ENCODE data around the gene STX1B. TPM values are rescaled to one million over a fixed set of nuclear protein-coding genes. Genes with fewer than 3 reads are reported as not detected.

STX1B gene
- polyA plus RNA-seq, 4 donors: 0.73 to 2.1 (median 1.2) TPM

Other genes with a start within 250 kb of the STX1B start
- 10 to 100 TPM in 1 of 4 donors, 1 to 10 TPM in 3; 7.5 to 12.7 (median 7.7) TPM for gene CFAP119, start 248.6 kb downstream of the STX1B start, polyA plus RNA-seq (ENCODE audit: insufficient read length in 4 of 4)
- 100 to 1,000 TPM; 123 to 134 (median 130) TPM for gene RNF40, start 248.3 kb downstream of the STX1B start, polyA plus RNA-seq (ENCODE audit: insufficient read length in 4 of 4)
- gene ZNF629, start 223.4 kb downstream of the STX1B start, polyA plus RNA-seq (ENCODE audit: insufficient read length in 4 of 4): 10 to 100 TPM; 27.2 to 28.7 (median 27.8) TPM
- 10 to 100 TPM; 39.5 to 50.6 (median 42.1) TPM for gene BCL7C, start 116.6 kb downstream of the STX1B start, polyA plus RNA-seq (ENCODE audit: insufficient read length in 4 of 4)
- 1 to 10 TPM; 6.6 to 7.5 (median 7.3) TPM for gene CTF1, start 114.0 kb downstream of the STX1B start, polyA plus RNA-seq (ENCODE audit: insufficient read length in 4 of 4)
- gene FBXL19, start 87.1 kb downstream of the STX1B start, polyA plus RNA-seq (ENCODE audit: insufficient read length in 4 of 4): 10 to 100 TPM; 18.4 to 33.3 (median 23.6) TPM
- gene ORAI3, start 61.6 kb downstream of the STX1B start, polyA plus RNA-seq (ENCODE audit: insufficient read length in 4 of 4): 10 to 100 TPM; 18.9 to 24.1 (median 20.3) TPM
- gene SETD1A, start 52.9 kb downstream of the STX1B start, polyA plus RNA-seq (ENCODE audit: insufficient read length in 4 of 4): 10 to 100 TPM; 15.9 to 19.2 (median 16.4) TPM
- 10 to 100 TPM in 1 of 4 donors, 1 to 10 TPM in 3; 9.4 to 10.1 (median 9.7) TPM for gene HSD3B7, start 25.4 kb downstream of the STX1B start, polyA plus RNA-seq (ENCODE audit: insufficient read length in 4 of 4)
- 10 to 100 TPM; 31.8 to 41.9 (median 35.2) TPM for gene STX4, start 22.9 kb upstream of the STX1B start, polyA plus RNA-seq (ENCODE audit: insufficient read length in 4 of 4)
- gene ZNF668, start 63.6 kb upstream of the STX1B start, polyA plus RNA-seq (ENCODE audit: insufficient read length in 4 of 4): 1 to 10 TPM; 3.9 to 7.6 (median 4.5) TPM
- gene ZNF646, start 63.8 kb upstream of the STX1B start, polyA plus RNA-seq (ENCODE audit: insufficient read length in 4 of 4): 10 to 100 TPM; 11.2 to 14.5 (median 13.0) TPM
- gene PRSS53, start 78.3 kb upstream of the STX1B start, polyA plus RNA-seq (ENCODE audit: insufficient read length in 4 of 4): 1 to 10 TPM; 1.1 to 1.4 (median 1.2) TPM
- gene VKORC1, start 84.2 kb upstream of the STX1B start, polyA plus RNA-seq (ENCODE audit: insufficient read length in 4 of 4): 10 to 100 TPM; 64.9 to 90.5 (median 71.9) TPM
- gene BCKDK, start 97.7 kb upstream of the STX1B start, polyA plus RNA-seq (ENCODE audit: insufficient read length in 4 of 4): 10 to 100 TPM; 32.9 to 50.8 (median 35.8) TPM
- 10 to 100 TPM; 63.3 to 68.3 (median 67.3) TPM for gene KAT8, start 107.0 kb upstream of the STX1B start, polyA plus RNA-seq (ENCODE audit: insufficient read length in 4 of 4)
- gene PRSS8, start 125.1 kb upstream of the STX1B start, polyA plus RNA-seq (ENCODE audit: insufficient read length in 4 of 4): 10 to 100 TPM; 58.9 to 87.4 (median 63.5) TPM
- gene PRSS36, start 139.4 kb upstream of the STX1B start, polyA plus RNA-seq (ENCODE audit: insufficient read length in 4 of 4): 1 to 10 TPM; 1.2 to 1.8 (median 1.6) TPM
- gene FUS, start 169.5 kb upstream of the STX1B start, polyA plus RNA-seq (ENCODE audit: insufficient read length in 4 of 4): 100 to 1,000 TPM; 601 to 671 (median 647) TPM
- gene PYCARD, start 192.1 kb upstream of the STX1B start, polyA plus RNA-seq (ENCODE audit: insufficient read length in 4 of 4): 10 to 100 TPM in 3 of 4 donors, 1 to 10 TPM in 1; 9.1 to 13.4 (median 10.9) TPM
- under 1 TPM; 0.08 to 0.17 (median 0.11) TPM for gene TRIM72, start 203.5 kb upstream of the STX1B start, polyA plus RNA-seq (ENCODE audit: insufficient read length in 4 of 4)
- gene PYDC1, start 206.5 kb upstream of the STX1B start, polyA plus RNA-seq (ENCODE audit: insufficient read length in 4 of 4): not detected
- gene ITGAM, start 249.3 kb upstream of the STX1B start, polyA plus RNA-seq (ENCODE audit: insufficient read length in 4 of 4): 1 to 10 TPM; 1.4 to 2.6 (median 1.8) TPM

All from right renal pelvis (tissue), 4 donors.